ENCODE data around the gene BLOC1S6. TPM values are rescaled to one million over a fixed set of nuclear protein-coding genes. Genes with fewer than 3 reads are reported as not detected.

BLOC1S6 gene
- total RNA-seq, 1 experiment from 2014 or later: 37.0 TPM

DNA sequence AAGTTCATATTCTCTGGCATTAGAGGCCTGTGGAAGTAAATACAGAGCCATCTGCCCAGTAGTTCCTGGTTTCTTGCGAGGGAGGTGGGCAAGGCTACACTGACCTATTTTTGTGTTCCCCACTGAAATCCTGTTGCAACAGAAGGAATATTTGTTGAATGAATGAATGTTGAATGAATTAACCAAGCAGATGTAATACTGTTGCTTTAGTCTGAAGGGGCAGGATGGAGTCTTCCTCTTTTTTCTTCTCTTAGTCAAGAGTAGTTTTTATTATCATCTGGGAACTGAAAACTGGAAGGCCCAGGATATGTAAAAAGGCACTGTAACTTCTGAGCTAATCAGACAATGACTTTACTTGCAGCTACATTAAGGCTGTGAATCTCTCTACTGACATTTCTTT lies 17.1 kb downstream of the BLOC1S6 start:
- no peaks in the 10 kb centered on the region for H3K9me3 Mint-ChIP-seq (ENCODE audit: unreplicated experiment)
- POLR2A ChIA-PET: no interaction called here
- H3K27ac Mint-ChIP-seq (ENCODE audit: unreplicated experiment): no peak overlapping the region
- H3K4me1 ChIP-seq: no peaks in the 10 kb centered on the region
- no peak for DNase-seq
- intact Hi-C loops (cut with micrococcal nuclease; ENCODE audit: unreplicated experiment): no loop called here
- no TSS peak for BruUV-seq (replicated peaks)
- TF ChIP-seq, protein P1, sequence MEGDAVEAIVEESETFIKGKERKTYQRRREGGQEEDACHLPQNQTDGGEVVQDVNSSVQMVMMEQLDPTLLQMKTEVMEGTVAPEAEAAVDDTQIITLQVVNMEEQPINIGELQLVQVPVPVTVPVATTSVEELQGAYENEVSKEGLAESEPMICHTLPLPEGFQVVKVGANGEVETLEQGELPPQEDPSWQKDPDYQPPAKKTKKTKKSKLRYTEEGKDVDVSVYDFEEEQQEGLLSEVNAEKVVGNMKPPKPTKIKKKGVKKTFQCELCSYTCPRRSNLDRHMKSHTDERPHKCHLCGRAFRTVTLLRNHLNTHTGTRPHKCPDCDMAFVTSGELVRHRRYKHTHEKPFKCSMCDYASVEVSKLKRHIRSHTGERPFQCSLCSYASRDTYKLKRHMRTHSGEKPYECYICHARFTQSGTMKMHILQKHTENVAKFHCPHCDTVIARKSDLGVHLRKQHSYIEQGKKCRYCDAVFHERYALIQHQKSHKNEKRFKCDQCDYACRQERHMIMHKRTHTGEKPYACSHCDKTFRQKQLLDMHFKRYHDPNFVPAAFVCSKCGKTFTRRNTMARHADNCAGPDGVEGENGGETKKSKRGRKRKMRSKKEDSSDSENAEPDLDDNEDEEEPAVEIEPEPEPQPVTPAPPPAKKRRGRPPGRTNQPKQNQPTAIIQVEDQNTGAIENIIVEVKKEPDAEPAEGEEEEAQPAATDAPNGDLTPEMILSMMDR (IDR thresholded peaks at IDR 0.05; ENCODE audit: insufficient read depth in 1 of 2, low read depth in 1 of 2, low read length in 1 of 2, severe bottlenecking in 1 of 2, unreplicated experiment in 1 of 2): no peak
- no peak overlapping the region for H3K4me3 ChIP-seq (ENCODE audit: low read depth, low read length)
- peaks cover 24% of the 10 kb centered on the region for H3K36me3 Mint-ChIP-seq (ENCODE audit: insufficient read depth, unreplicated experiment)
- no peak overlapping the region for H3K4me3 Mint-ChIP-seq (ENCODE audit: unreplicated experiment)
- no peaks in the 10 kb centered on the region for H3K27me3 ChIP-seq (replicated peaks; ENCODE audit: control insufficient read depth, insufficient read depth, low read length)
- no peaks in the 10 kb centered on the region for H3K9me3 ChIP-seq
- no peaks in the 10 kb centered on the region for H3K4me1 Mint-ChIP-seq (ENCODE audit: low read depth, unreplicated experiment)
- CTCF ChIA-PET: interaction anchor here (0.7 kb wide), 1 partner anchor 30 kb away, joined by 4 read pairs; no protein-coding TSS in a partner anchor
- no peaks in the 10 kb centered on the region; the same call in 1 of the 2 replicates for H3K36me3 ChIP-seq (ENCODE audit: control insufficient read depth, insufficient read depth, low read length)
- no peaks in the 10 kb centered on the region for H3K27me3 Mint-ChIP-seq (ENCODE audit: insufficient read depth, unreplicated experiment)

DNA sequence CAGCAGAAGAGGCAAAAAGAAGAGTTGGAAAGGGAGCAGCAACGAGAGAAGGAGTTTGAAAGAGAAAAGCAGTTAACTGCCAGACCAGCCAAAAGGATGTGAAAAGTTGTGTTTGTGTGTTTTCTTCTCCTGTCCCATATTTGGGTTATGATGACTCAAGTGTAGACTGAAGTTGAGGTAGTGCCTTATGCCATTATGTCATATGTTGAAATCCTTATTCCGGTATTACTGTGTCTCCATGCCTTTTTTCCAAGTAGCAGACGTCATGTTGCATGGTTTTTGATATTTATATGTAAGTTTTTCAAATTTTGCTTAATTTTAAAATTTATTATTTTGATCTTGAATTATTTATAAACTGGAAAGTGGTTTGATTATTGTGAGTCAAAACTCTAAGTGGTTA lies 19.2 kb downstream of the BLOC1S6 start:
- Mint-ChIP-seq H3K36me3 (ENCODE audit: insufficient read depth, unreplicated experiment) (peaks cover 18% of the 10 kb centered on the region), H3K4me1 (ENCODE audit: low read depth, unreplicated experiment) (no peaks in the 10 kb centered on the region), H3K27ac (ENCODE audit: unreplicated experiment) (no peak overlapping the region), H3K9me3 (ENCODE audit: unreplicated experiment) (no peaks in the 10 kb centered on the region), H3K27me3 (ENCODE audit: insufficient read depth, unreplicated experiment) (no peaks in the 10 kb centered on the region), H3K4me3 (ENCODE audit: unreplicated experiment) (no peak overlapping the region)
- TF ChIP-seq, protein P1 (IDR thresholded peaks at IDR 0.05; ENCODE audit: insufficient read depth in 1 of 2, low read depth in 1 of 2, low read length in 1 of 2, severe bottlenecking in 1 of 2, unreplicated experiment in 1 of 2): no peak
- H3K4me3 ChIP-seq (ENCODE audit: low read depth, low read length): no peak overlapping the region
- POLR2A ChIA-PET: no interaction called here
- H3K9me3 ChIP-seq: no peaks in the 10 kb centered on the region
- DNase-seq: no peak
- CTCF ChIA-PET: no interaction called here
- no peaks in the 10 kb centered on the region; the same call in 1 of the 2 replicates for H3K36me3 ChIP-seq (ENCODE audit: control insufficient read depth, insufficient read depth, low read length)
- no peaks in the 10 kb centered on the region for H3K27me3 ChIP-seq (replicated peaks; ENCODE audit: control insufficient read depth, insufficient read depth, low read length)
- BruUV-seq (replicated peaks): no TSS peak
- no peaks in the 10 kb centered on the region for H3K4me1 ChIP-seq
- intact Hi-C loops (cut with micrococcal nuclease; ENCODE audit: unreplicated experiment): no loop called here

DNA sequence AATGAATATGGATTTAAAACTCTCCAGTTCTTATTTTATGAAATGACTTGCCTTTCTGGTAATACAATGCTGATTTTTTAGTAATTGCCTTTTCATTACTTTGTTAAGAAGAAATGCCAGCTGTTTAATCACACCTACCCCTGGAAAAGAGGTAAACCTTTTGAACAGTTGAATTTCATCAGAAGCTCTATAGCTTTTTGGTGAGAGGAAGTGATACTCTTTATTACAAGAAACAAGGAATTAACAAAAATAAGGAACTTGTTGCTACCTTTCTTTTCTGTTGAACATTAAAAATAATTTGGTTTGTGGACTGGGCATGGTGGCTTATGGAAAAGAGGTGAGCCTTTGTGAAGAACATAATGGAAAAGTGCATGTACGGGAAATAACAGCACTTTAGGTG lies 19.7 kb downstream of the BLOC1S6 start:
- H3K9me3 Mint-ChIP-seq (ENCODE audit: unreplicated experiment): no peaks in the 10 kb centered on the region
- no peaks in the 10 kb centered on the region for H3K4me1 Mint-ChIP-seq (ENCODE audit: low read depth, unreplicated experiment)
- TF ChIP-seq, protein P1 (IDR thresholded peaks at IDR 0.05; ENCODE audit: insufficient read depth in 1 of 2, low read depth in 1 of 2, low read length in 1 of 2, severe bottlenecking in 1 of 2, unreplicated experiment in 1 of 2): no peak
- Histone ChIP-seq H3K27me3 (replicated peaks; ENCODE audit: control insufficient read depth, insufficient read depth, low read length) (no peaks in the 10 kb centered on the region), H3K36me3 (ENCODE audit: control insufficient read depth, insufficient read depth, low read length) (no peaks in the 10 kb centered on the region; the same call in 1 of the 2 replicates), H3K4me1 (no peaks in the 10 kb centered on the region), H3K4me3 (ENCODE audit: low read depth, low read length) (no peak overlapping the region), H3K9me3 (no peaks in the 10 kb centered on the region)
- no TSS peak for BruUV-seq (replicated peaks)
- H3K36me3 Mint-ChIP-seq (ENCODE audit: insufficient read depth, unreplicated experiment): peaks cover 14% of the 10 kb centered on the region
- CTCF ChIA-PET: no interaction called here
- intact Hi-C loops (cut with micrococcal nuclease; ENCODE audit: unreplicated experiment): no loop called here
- no peaks in the 10 kb centered on the region for H3K27me3 Mint-ChIP-seq (ENCODE audit: insufficient read depth, unreplicated experiment)
- H3K4me3 Mint-ChIP-seq (ENCODE audit: unreplicated experiment): no peak overlapping the region
- POLR2A ChIA-PET: no interaction called here
- H3K27ac Mint-ChIP-seq (ENCODE audit: unreplicated experiment): no peak overlapping the region
- no peak for DNase-seq
